ENCODE data around the gene RARRES2. TPM values are rescaled to one million over a fixed set of nuclear protein-coding genes. Genes with fewer than 3 reads are reported as not detected.

RARRES2 gene
- total RNA-seq, 1 donor from 2014 or later: 4.9 TPM

DNA sequence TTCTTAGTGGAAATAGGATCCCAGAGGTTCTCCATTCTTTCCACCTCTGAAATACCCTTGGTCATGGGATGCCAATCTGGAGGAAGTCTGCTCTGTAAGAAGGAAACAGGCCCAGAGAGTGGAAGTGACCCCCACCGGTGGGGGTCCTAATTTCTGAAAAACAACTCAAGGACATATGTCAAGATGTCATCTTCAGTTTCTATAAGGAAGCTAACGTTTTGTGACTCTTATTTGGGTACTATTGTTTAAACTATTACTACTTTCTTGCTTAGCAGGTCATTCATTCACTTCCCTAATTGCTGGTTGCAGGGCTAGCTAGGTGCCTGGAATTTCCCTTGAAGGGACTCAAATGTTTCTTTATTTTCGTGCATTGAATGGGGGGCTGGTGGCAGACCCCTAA lies 35.8 kb upstream of the RARRES2 start:
- peaks cover 65% of the 10 kb centered on the region for H3K4me1 Mint-ChIP-seq (ENCODE audit: unreplicated experiment)
- peak overlapping the region; percentile 96 for H3K27ac Mint-ChIP-seq (ENCODE audit: unreplicated experiment)
- peaks cover 33% of the 10 kb centered on the region for H3K36me3 Mint-ChIP-seq (ENCODE audit: low read depth, unreplicated experiment)
- H3K9me3 Mint-ChIP-seq (ENCODE audit: unreplicated experiment): no peaks in the 10 kb centered on the region
- no peak for TF ChIP-seq CTCF (IDR thresholded peaks at IDR 0.05; ENCODE audit: unreplicated experiment)
- DNase-seq (ENCODE audit: low spot score): no peak
- peaks cover 24% of the 10 kb centered on the region for H3K27me3 Mint-ChIP-seq (ENCODE audit: unreplicated experiment)
- H3K4me3 Mint-ChIP-seq (ENCODE audit: unreplicated experiment): peak overlapping the region; percentile 77

DNA sequence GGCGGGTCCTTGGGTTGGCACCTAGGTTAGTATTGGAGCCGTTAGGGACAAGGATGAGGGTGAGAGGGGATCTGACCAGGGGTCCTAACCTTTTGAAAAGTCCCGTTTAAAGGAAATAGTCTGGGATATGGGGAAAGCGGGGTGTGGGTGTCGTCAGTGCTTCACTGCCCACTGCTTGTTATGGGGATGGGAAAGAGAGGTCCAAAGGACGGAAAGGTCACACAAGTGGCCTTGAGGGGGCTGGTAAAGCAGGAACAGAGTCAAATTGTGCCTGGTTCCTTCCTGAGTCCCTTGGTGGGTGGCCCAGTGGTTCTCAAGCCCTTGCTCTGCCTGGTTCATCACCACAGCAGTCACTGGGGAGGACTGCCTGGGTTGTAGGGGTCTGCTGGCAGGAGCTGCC lies 35.1 kb upstream of the RARRES2 start:
- no peaks in the 10 kb centered on the region for H3K9me3 Mint-ChIP-seq (ENCODE audit: unreplicated experiment)
- H3K27ac Mint-ChIP-seq (ENCODE audit: unreplicated experiment): peak overlapping the region; percentile 96
- peaks cover 24% of the 10 kb centered on the region for H3K27me3 Mint-ChIP-seq (ENCODE audit: unreplicated experiment)
- peaks cover 33% of the 10 kb centered on the region for H3K36me3 Mint-ChIP-seq (ENCODE audit: low read depth, unreplicated experiment)
- no peak for TF ChIP-seq CTCF (IDR thresholded peaks at IDR 0.05; ENCODE audit: unreplicated experiment)
- no peak for DNase-seq (ENCODE audit: low spot score)
- H3K4me3 Mint-ChIP-seq (ENCODE audit: unreplicated experiment): peak overlapping the region; percentile 10
- H3K4me1 Mint-ChIP-seq (ENCODE audit: unreplicated experiment): peaks cover 65% of the 10 kb centered on the region

GRCh38 chr7:150375662-150376521 lies 34.5 kb upstream of the RARRES2 start:
- DNase-seq (ENCODE audit: low spot score): no peak
- peaks cover 34% of the 10 kb centered on the region for H3K36me3 Mint-ChIP-seq (ENCODE audit: low read depth, unreplicated experiment)
- peak overlapping the region; percentile 10 for H3K4me3 Mint-ChIP-seq (ENCODE audit: unreplicated experiment)
- peaks cover 24% of the 10 kb centered on the region for H3K27me3 Mint-ChIP-seq (ENCODE audit: unreplicated experiment)
- H3K27ac Mint-ChIP-seq (ENCODE audit: unreplicated experiment): peak overlapping the region; percentile 96
- no peaks in the 10 kb centered on the region for H3K9me3 Mint-ChIP-seq (ENCODE audit: unreplicated experiment)
- peaks cover 66% of the 10 kb centered on the region for H3K4me1 Mint-ChIP-seq (ENCODE audit: unreplicated experiment)
- TF ChIP-seq CTCF (IDR thresholded peaks at IDR 0.05; ENCODE audit: unreplicated experiment): no peak

DNA sequence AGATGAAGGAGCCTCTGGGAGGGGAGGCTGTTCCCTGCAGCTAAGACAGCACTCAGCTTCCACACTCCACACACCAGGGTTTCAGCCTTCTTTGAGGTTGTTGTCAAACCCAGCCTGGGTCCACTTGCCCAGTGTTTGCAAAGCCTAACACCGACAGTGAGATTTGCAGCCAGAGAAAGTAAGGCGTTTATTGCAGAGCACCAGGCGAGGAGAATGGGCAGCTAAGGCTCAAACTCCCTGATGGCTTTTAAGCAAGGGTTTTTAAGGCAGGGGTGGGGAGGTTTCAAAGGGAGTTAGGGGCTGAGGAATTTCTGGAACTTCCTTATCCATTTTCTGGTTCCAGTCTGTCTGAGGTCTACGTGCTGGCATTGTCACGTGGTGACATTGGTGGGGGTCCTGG lies 33.0 kb upstream of the RARRES2 start:
- H3K27ac Mint-ChIP-seq (ENCODE audit: unreplicated experiment): peak overlapping the region; percentile 64

More for the DNA sequence above, 33.0 kb upstream of the RARRES2 start:
- Mint-ChIP-seq H3K27me3 (ENCODE audit: unreplicated experiment) (peaks cover 22% of the 10 kb centered on the region), H3K4me3 (ENCODE audit: unreplicated experiment) (peak overlapping the region; percentile 47), H3K4me1 (ENCODE audit: unreplicated experiment) (peaks cover 67% of the 10 kb centered on the region), H3K9me3 (ENCODE audit: unreplicated experiment) (no peaks in the 10 kb centered on the region), H3K36me3 (ENCODE audit: low read depth, unreplicated experiment) (peaks cover 34% of the 10 kb centered on the region)
- DNase-seq (ENCODE audit: low spot score): no peak
- no peak for TF ChIP-seq CTCF (IDR thresholded peaks at IDR 0.05; ENCODE audit: unreplicated experiment)
